Keratinocyte (primary cell): ENCODE data around the gene ANKRD62.

Experiments used
- EZH2 ChIP-seq: IDR thresholded peaks from one replicate; pipeline ENCODE4 v1.6.1; 2012; ENCODE audit warnings: inconsistent platforms, mild to moderate bottlenecking, low read length, moderate library complexity
- TF ChIP-seq, protein P1 (sequence below), 3 experiments: IDR thresholded peaks in 1 of 3; conservative IDR thresholded peaks in 1 of 3; optimal IDR thresholded peaks in 1 of 3; 2 replicates in 2 of 3; 3 replicates in 1 of 3; pipeline versions ENCODE3 to v1.5.1; 2011; ENCODE audit warnings: low read length in 3 of 3, mild to moderate bottlenecking in 3 of 3, moderate library complexity in 2 of 3, control low read depth in 1 of 3, inconsistent platforms in 1 of 3; ENCODE audit not compliant: insufficient read depth in 2 of 3; ENCODE audit errors: extremely low read depth in 1 of 3

DNA sequence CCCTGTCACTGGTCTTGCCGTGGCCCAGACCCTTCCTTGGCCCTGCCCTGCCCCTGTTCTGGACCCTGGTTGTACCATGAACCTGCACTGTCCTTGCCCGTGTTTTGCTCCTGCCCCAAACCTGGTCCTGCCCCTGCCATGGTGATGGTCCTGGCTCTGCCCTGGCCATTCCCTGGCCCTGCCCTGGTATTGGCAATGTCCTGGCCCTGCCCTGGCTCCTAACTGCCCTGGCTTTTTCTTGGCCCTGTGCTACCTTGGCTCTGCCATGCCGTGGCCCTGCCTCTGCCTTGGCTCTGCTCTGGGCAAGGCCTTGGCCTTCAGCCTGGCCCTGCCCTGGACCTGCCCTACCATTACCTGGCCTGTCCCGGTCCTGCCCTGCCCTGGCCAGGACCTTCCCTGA, 5.5 kb upstream of the ANKRD62 start:
- TF ChIP-seq, protein P1, sequence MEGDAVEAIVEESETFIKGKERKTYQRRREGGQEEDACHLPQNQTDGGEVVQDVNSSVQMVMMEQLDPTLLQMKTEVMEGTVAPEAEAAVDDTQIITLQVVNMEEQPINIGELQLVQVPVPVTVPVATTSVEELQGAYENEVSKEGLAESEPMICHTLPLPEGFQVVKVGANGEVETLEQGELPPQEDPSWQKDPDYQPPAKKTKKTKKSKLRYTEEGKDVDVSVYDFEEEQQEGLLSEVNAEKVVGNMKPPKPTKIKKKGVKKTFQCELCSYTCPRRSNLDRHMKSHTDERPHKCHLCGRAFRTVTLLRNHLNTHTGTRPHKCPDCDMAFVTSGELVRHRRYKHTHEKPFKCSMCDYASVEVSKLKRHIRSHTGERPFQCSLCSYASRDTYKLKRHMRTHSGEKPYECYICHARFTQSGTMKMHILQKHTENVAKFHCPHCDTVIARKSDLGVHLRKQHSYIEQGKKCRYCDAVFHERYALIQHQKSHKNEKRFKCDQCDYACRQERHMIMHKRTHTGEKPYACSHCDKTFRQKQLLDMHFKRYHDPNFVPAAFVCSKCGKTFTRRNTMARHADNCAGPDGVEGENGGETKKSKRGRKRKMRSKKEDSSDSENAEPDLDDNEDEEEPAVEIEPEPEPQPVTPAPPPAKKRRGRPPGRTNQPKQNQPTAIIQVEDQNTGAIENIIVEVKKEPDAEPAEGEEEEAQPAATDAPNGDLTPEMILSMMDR (optimal IDR thresholded peaks at IDR 0.05 in 1 of 3, IDR thresholded peaks at IDR 0.05 in 1 of 3, conservative IDR thresholded peaks at IDR 0.05 in 1 of 3; ENCODE audit: extremely low read depth in 1 of 3, insufficient read depth in 2 of 3, low read length in 3 of 3), result no peak
- no peak for TF ChIP-seq EZH2
